ENCODE results near the gene CCDC51.
"Not testable (repeated sequence)": the region's sequence is repeated elsewhere in the genome, so short reads cannot be mapped to it uniquely, and the experiment has no call there.

The CCDC51 gene

DNA sequence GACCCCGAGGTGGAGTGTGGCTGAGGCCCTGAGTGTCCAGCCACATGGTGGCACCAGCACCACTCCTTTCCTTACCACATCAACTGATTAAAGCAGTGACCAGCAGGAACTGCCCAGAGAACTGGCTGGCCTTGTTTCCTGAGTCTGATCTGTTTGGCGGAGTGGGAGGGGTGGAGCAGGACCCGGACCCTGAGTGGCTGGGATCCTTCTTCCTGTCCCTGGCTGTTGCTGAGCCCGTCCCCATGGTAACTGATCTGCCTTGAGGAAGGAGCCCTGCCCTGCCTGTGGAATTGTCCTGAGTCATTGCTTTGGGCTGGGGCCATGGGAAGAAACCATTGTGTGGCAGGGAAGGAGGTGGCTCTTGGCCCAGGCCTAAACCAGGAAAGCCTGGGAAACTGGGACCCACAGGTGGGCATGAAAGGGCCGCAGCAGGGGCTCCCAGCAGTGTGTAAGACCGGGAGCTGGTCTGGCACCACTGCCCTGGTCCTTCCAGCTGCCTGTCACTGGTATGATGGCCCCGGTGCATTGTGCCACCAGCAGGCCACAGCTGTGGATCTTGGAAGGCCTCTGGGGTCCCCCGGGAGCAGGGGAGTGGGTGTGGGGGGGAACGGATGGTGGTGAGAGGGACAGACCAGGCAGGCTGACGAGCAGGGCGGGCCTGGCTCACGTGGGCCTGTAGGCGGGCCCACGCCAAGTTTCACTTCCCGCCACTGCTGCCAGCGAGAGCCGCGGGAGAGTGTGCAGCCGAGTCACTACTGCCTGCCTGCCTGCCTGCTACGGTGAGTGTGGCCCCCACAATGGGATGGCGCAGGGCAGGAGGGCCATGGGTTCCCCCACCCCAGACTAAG is 25.8 kb upstream of the CCDC51 start:
- no peak for DNase-seq

DNA sequence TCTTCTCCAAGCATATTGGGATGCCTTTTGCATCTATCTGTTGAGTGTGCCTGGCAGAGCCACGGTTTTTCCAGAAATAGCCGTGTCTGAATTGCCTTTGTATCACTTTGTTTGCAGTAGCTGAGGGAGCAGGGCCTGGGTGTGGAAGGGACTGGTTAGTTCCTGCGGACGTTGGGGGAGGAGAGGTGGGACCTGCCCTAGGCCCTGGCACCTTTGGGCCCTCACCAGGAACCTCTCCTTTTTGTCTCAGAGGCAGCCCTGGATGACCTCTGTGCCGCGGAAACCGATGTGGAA is 25.3 kb upstream of the CCDC51 start:
- no peak for DNase-seq

- no peak for DNase-seq
Measured at GRCh38 chr3:48464713-48465221, 24.8 kb upstream of the CCDC51 start.

GRCh38 chr3:48463703-48464102 is 23.8 kb upstream of the CCDC51 start:
- DNase-seq = no peak

DNA sequence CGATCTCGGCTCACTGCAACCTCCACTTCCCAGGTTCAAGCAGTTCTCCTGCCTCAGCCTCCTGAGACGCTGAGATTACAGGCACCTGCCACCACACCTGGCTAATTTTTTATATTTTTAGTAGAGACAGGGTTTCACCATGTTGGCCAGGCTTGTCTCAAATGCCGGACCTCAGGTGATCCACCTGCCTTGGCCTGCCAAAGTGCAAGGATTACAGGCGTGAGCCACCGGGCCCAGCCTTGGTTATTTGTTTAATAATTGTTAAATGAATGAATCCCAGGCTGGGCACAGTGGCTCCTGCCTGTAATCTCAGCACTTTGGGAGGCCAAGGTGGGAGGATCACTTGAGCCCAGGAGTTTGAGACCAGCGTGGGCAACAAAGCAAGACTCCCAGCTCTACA is 21.8 kb upstream of the CCDC51 start:
- DNase-seq = not testable (repeated sequence)

DNA sequence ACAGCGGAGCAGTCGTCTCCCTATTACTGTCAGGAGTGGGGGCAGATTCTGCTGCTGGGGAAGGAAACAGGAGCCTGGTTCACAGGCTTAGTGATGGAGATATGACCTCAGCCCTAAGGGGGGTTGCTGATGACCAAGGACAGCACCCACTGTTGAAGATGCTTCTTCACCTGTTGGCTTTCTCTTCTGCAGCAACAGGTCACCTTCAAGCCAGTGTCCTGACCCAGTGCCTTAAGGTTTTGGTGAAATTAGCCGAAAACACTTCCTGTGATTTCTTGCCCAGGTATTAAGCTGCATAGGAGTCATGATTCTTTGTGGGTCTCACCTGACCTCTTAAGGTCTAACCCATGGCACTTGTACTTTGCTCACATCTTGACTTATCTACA is 20.6 kb upstream of the CCDC51 start:
- no peak for DNase-seq

DNA sequence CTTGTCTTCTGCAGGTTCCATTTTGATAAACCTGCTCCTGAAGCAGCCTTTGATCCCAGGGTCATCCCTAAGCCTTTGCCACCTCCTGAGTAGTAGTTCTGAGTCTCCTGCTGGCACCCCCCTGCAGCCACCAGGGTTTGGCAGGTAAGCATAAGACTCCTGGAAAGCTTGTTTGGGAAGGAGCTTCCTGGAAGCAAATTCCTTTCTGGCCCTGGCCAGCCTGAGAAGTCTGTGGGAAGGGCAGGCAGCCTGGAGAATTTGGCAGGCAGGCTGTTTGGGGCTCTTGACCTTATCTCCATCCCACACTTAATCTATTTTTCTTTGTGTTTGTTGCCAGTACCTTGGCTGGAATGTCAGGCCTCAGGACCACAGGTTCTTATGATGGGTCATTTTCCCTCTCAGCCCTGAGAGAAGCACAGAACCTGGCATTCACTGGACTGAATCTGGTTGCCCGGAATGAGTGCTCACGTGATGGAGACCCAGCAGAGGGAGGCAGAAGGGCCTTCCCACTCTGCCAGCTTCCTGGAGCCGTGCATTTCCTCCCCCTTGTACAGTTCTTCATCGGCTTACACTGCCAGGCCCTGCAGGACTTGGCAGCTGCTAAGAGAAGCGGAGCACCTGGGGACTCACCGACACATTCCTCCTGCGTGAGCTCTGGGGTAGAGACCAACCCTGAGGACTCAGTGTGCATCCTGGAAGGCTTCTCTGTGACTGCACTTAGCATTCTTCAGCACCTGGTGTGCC is 20.0 kb upstream of the CCDC51 start:
- DNase-seq = no peak

DNA sequence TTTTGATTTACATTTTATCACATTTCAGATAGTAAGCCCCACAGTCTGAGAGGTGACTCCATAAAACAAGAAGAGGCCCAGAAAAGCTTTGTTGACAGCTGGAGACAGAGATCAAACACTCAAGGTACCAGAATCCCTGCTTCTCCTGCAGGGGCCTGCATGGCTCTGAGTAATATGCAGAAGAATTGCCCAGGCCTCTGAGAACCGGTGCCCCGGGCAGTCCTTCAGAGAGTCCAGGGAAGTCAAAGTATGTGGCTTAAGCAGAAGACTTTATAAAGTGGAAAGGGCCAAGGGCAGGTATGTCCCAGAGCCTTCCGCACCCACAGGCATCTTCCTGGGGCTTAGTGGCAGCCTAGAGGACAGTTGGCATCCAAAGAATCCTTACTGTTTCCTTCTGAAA is 19.4 kb upstream of the CCDC51 start:
- DNase-seq = no peak

DNA sequence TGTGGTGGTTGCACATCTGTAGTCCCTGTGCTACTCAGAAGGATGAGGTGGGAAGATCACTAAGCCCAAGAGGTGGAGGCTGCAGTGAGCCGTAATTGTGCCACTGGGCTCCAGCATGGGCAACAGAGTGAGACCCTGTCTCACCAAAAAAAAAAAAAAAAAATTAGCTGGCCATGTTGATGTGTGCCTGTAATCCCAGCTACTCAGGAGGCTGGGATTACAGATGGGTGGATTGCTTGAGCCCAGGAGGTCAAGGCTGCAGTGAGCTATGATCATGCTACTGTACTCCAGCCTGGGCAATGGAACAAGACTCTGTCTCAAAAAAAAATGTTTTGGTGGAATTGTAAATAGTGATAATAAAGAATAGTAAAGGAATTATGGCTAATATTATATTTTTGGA is 16.5 kb upstream of the CCDC51 start:
- no peak for DNase-seq

GRCh38 chr3:48451270-48451669 is 11.4 kb upstream of the CCDC51 start:
- DNase-seq = no peak

- DNase-seq = no peak
Measured at GRCh38 chr3:48446425-48447193, 6.7 kb upstream of the CCDC51 start, which contains the start of gene ATRIP. ATRIP (plus strand) TSS chr3:48446737; CDS start chr3:48446846, 109 bp downstream.

DNA sequence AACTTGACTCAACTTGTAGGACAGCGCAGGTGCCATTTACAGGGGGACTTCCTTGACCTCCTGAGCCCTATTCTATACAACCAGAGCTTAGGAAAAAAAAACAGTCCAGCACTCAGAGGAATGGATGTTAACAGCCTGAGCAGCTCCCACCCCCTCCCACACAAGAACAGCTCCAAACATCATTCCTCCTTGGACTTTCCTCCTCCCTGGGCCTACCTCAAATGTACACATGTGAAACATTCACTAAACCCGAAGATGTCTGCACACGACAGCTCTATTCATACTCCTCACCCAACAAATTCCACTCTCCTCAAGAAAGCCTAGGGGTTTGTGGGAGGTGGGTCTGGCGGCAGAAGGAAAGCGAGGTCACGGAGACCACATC is 6.1 kb upstream of the CCDC51 start:
- no peak for DNase-seq

GRCh38 chr3:48445277-48445882 is 5.5 kb upstream of the CCDC51 start:
- no peak for DNase-seq

GRCh38 chr3:48441940-48442339 is 2.0 kb upstream of the CCDC51 start:
- no peak for DNase-seq

DNA sequence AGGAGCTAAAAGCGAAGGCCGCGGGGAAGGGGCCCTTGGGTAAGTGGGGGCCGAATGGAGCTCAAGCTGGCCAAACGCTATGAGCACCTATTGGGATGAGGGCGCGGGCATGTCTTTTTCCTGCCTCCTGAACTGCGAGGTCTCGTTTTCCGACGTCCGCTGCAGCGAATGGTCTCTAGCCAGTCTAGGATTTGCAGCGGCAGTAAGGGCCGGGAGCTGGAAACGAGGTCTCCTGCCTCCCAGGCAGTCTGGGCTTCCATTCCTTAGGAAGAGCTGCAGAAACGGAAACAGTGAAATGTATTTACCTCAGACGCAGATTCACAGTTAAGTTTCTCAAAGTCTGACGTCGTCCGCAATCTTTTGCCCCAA is 655 bp upstream of the CCDC51 start:
- DNase-seq = no peak

DNA sequence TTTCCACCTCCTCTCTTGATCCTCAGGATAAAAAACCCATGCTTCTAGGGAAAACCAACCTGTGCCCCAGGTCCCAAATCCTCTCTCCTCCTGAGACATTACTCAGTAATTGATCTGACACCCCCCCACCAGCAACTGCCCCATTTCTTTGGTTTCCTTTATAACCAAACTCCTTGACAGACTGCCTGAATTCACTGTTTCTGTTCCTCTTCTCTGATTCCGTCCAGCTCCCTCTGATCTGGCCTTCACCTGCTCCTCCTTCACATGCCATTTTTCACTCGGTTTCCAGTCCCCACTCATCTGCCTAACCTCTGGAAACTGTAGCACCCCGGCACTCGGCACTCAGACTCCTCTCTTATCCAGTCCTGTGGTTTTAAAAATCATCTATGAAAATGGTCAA is 2.1 kb downstream of the CCDC51 start:
- DNase-seq = no peak

DNA sequence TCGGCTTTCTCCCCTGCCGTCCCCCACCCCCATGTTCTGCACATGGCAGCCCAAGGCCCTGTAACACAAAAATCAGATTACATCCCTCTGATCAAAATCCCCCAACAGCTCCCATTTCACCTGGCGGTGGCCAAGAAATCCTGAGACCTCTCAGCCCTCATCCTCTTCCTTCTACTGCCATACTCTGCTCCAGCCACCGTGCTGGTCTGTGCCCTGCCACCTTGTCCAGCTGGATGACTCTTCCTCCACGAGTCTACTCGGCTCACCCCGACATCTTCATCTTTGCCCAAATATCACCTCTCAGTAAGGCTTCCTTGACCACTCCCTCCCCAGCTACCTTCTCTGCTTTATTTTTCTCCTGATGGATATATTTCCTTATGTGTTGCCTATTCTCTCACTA is 3.1 kb downstream of the CCDC51 start:
- no peak for DNase-seq

DNA sequence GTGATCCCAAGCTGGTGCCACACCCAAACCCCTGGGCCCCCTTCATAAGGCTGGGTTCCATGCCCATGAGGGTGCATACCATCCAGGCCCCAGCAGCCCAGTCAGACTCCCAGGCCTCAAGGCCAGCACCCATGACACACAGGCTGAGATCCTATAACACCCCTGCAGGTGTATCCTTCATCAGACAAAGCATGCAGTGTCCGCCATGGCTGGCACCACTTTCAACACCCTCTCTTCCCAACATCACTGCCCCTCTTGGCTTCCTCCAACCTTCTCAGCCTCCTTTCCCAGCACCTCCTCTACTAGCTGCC is 3.5 kb downstream of the CCDC51 start:
- DNase-seq = no peak

DNA sequence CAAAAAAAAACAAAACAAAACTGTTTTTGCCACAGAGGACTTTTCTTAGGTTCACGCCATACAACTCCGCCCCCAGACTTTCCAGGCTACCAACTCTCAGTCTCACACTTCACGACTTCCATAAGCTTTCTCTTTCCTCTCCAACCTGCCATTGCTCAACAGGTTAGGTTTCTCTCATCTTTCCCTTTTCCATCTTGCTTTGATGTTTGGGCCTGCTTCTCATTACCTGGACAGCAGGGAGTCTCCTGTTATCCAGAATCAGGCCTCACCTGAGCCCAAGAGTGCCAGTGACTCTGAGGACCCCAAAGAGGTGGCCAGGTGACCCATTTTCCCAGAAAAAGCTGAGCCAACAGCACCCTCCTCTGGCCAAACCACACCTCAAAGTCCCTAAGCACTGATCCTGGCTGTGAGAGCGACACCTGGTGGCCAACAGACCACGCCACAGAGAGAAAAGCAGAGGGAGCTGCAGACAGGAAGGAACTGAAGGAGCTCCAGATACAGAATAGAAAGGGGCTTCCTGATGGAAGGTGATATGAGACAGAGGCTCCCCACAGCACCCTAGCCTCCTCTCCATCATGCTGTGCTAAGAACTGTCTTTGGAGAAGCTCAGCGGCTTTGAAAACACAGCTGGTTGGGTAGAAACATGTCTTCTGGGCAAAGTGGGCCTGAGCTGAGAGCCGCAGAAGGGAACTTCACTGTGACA is 4.0 kb downstream of the CCDC51 start:
- no peak for DNase-seq

DNA sequence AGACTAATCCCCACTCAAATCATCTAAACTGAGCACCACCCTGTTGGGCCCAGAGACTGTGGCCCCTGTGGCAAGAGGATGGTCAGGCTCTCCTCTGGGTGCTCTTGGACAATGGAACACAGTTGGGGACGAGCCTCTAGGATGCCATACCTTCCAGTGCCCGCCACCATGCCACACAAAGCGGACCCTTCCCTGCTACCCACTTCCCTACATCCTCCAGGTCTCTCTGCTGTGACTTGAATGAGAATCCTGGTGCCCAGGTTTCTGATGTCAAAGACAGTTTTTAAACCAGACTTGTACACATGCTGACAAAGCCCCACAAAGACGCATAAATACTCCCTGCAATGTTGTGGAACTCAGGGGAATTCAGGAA is 4.7 kb downstream of the CCDC51 start:
- DNase-seq = no peak

- no peak for DNase-seq
Measured at GRCh38 chr3:48434591-48435222, 5.2 kb downstream of the CCDC51 start.

DNA sequence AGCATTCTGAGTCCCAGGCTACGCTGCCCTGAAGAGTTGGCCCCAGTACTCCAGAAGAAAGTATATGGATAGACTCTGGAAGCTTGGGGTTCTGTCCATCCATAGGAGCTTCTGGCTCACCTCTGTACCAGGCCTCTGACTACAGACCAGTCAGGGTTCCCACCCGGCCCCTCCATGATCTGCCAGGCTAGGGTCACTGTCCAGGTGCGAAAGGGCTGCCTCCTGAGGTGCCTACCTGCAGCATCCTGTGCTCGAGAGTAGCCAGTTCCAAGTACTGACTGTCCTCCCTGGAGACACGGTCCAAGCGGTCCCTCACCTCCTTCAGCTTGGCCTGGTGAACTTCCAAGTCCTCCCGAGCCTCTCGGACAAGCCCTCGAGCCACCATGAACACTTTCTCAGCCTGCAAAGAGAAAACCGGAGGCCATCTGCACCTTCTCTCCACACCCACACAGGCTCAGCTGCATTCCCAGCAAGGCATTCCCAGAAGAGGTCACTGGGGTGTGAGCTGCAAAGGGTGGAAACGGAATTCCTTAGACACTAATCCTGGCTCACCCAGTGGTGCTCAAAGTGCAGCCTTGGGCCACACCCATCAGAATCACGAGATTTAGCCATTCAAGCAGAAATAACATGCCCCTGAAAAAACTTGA is 6.3 kb downstream of the CCDC51 start:
- DNase-seq = no peak

Measured in NCI-H524 treated with DMSO at 0.1 percent for 48 hours (cell line).